ENCODE results near the gene REEP1. TPM values are rescaled to one million over a fixed set of nuclear protein-coding genes. Genes with fewer than 3 reads are reported as not detected.

The REEP1 gene
- total and polyA plus RNA-seq, 2 of the 13 experiments (the other 11 are each of a cell fraction or from before 2014, with no cell fraction given), result 0.27 TPM; not detected in 1

DNA sequence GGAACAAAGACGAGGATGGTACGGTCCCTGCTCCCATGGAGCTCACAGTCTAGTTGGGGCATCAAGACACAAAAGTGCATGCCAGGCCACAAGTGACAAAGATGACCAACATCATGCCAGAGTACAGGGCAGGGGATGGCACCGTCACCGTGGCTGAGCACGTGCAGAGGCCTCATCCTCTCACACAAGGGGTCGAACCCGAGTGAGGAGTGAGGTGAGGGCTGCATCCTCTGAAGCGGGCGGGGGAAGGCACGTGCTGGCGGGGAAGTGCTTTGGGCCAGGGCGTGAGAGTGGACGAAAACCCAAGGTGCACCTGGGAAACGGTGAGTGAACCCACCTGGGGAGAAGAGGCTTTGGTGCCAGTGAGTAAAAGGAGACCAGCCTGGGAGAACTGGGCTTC lies 97.2 kb downstream of the REEP1 start (continued):
- TF ChIP-seq KLF13 (CRISPR knock-in tag; IDR thresholded peaks at IDR 0.05) (no peak), NFYB (CRISPR knock-in tag; IDR thresholded peaks at IDR 0.05) (no peak), ZNF24 (IDR thresholded peaks at IDR 0.05) (no peak)

DNA sequence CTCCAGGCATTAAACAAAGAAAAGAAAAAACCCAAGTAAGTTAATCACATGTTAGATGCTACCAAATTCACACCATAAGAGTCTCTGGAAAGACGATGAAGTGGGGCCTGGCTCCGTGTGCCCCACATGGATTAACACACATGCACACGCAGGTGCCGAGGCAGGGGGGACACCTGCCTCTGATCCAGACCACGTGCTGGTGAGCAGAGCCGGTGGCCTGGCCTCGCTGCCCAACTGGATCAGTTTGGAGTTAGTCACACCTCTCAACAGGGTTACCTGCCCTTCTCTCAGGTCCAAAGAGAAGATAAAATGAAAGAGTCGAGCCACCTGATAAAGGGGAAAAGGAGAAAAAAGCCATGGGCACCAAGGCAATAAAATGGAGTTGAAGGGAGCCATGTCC lies 97.7 kb downstream of the REEP1 start:
- no peaks in the 10 kb centered on the region for H4K20me1 ChIP-seq (ENCODE audit: insufficient read depth, low read length)
- ChIA-PET CTCF (ENCODE audit: low intra/inter-chr PET ratio, low total read pairs) (no interaction called here), POLR2A (no interaction called here)
- no peaks in the 10 kb centered on the region for H3K79me2 ChIP-seq (ENCODE audit: insufficient read depth, low read length)
- H3K9me3 ChIP-seq (ENCODE audit: low read length), result no peaks in the 10 kb centered on the region
- WGBS (ENCODE audit: low lambda C conversion rate), result 41% methylated on average over 8 of the region's 8 CpGs
- BruUV-seq (replicated peaks), result no TSS peak
- DNase-seq (ENCODE audit: low spot score) (no peak), FAIRE-seq (no peak), ATAC-seq (no peak)
- peaks cover 3 to 37% of the 10 kb centered on the region in 2 experiments; a peak in 4 of 5 replicates for H3K27me3 ChIP-seq (ENCODE audit: control insufficient read depth in 1 of 2, insufficient read depth in 2 of 2, low read length in 2 of 2)
- H3K4me3 ChIP-seq (replicated peaks in 1 of 3; ENCODE audit: insufficient read depth in 1 of 3, low read depth in 2 of 3, low read length in 3 of 3), result no peak overlapping the region
- intact Hi-C loops (cut with micrococcal nuclease; ENCODE audit: unreplicated experiment), result no loop called here
- H3K4me1 ChIP-seq (ENCODE audit: insufficient read depth, low read length), result peaks cover 17% of the 10 kb centered on the region
- H3K4me2 ChIP-seq (ENCODE audit: low read depth, low read length), result no peak overlapping the region
- no peak overlapping the region for H2AFZ ChIP-seq (ENCODE audit: low read length)
- in situ Hi-C loops (cut with HindIII; ENCODE audit: extremely low pct_ligation_motif_present, low pct_unique_long_range_greater_than_20kb), result no loop called here
- H3K36me3 ChIP-seq (replicated peaks in 1 of 2; ENCODE audit: control insufficient read depth in 1 of 2, insufficient read depth in 2 of 2, low read length in 2 of 2), result no peaks in the 10 kb centered on the region
- no peak overlapping the region for H3K9ac ChIP-seq (ENCODE audit: insufficient read depth, low read depth, low read length)
- no peak overlapping the region for H3K27ac ChIP-seq (ENCODE audit: extremely low read length, insufficient read depth, low read length)
- no peak for TF ChIP-seq ZNF891 (CRISPR knock-in tag; IDR thresholded peaks at IDR 0.05)
- TF ChIP-seq ZNF605 (CRISPR knock-in tag; IDR thresholded peaks at IDR 0.05), result no peak
- TF ChIP-seq, protein P1, sequence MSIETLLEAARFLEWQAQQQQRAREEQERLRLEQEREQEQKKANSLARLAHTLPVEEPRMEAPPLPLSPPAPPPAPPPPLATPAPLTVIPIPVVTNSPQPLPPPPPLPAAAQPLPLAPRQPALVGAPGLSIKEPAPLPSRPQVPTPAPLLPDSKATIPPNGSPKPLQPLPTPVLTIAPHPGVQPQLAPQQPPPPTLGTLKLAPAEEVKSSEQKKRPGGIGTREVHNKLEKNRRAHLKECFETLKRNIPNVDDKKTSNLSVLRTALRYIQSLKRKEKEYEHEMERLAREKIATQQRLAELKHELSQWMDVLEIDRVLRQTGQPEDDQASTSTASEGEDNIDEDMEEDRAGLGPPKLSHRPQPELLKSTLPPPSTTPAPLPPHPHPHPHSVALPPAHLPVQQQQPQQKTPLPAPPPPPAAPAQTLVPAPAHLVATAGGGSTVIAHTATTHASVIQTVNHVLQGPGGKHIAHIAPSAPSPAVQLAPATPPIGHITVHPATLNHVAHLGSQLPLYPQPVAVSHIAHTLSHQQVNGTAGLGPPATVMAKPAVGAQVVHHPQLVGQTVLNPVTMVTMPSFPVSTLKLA (IDR thresholded peaks at IDR 0.05), result peak; percentile 89
- no peak for TF ChIP-seq ATF7-NPFF (CRISPR knock-in tag; IDR thresholded peaks at IDR 0.05; ENCODE audit: low read depth)
- TF ChIP-seq, protein P2, sequence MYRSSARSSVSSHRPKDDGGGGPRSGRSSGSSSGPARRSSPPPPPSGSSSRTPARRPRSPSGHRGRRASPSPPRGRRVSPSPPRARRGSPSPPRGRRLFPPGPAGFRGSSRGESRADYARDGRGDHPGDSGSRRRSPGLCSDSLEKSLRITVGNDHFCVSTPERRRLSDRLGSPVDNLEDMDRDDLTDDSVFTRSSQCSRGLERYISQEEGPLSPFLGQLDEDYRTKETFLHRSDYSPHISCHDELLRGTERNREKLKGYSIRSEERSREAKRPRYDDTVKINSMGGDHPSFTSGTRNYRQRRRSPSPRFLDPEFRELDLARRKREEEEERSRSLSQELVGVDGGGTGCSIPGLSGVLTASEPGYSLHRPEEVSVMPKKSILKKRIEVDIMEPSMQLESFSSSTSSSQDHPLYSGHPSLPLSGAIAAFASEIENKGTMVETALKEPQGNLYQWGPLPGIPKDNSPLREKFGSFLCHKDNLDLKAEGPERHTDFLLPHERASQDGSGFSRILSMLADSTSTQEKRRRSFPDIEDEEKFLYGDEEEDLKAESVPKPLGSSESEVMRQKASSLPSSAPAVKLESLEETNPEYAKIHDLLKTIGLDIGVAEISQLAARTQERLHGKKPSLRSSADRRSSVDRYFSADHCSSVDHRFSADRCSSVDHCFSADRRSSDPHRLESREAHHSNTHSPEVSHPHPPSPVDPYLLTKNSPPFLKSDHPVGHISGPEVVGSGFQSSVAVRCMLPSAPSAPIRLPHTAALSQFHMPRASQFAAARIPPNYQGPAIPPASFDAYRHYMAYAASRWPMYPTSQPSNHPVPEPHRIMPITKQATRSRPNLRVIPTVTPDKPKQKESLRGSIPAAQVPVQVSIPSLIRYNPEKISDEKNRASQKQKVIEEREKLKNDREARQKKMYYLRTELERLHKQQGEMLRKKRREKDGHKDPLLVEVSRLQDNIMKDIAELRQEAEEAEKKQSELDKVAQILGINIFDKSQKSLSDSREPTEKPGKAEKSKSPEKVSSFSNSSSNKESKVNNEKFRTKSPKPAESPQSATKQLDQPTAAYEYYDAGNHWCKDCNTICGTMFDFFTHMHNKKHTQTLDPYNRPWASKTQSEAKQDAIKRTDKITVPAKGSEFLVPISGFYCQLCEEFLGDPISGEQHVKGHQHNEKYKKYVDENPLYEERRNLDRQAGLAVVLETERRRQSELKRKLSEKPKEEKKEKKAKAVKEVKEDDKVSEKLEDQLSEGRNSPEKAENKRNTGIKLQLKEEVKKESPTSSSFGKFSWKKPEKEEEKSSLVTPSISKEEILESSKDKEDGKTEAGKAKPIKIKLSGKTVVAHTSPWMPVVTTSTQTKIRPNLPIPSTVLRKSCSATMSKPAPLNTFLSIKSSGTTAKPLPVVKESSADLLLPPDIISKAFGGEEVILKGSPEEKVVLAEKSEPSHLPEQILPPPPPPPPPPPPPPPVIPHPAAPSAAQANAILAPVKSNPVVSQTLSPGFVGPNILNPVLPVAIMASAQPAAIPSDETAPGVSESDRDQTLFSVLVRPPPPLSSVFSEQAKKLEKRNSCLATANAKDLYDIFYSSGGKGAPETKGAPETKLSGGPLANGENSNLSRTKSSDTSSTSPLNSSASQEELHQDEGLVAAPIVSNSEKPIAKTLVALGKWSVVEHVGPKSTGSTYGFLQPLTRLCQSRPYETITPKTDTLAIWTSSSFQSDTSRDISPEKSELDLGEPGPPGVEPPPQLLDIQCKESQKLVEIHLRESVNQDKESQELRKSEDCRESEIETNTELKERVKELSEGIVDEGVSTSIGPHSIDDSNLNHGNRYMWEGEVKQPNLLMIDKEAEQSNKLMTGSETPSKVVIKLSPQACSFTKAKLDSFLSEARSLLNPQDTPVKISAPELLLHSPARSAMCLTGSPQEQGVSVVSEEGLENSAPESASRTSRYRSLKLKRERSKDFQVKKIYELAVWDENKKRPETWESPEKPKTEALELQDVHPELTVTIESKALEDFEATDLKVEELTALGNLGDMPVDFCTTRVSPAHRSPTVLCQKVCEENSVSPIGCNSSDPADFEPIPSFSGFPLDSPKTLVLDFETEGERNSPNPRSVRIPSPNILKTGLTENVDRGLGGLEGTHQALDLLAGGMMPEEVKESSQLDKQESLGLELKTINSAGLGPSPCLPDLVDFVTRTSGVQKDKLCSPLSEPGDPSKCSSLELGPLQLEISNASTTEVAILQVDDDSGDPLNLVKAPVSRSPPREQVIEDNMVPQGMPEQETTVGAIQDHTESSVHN (CRISPR knock-in tag; IDR thresholded peaks at IDR 0.05), result no peak
- no peak for TF ChIP-seq NFE2L1 (CRISPR knock-in tag; IDR thresholded peaks at IDR 0.05; ENCODE audit: borderline replicate concordance)
